ENCODE measurements around the gene RIMS4.

RIMS4 gene

DNA sequence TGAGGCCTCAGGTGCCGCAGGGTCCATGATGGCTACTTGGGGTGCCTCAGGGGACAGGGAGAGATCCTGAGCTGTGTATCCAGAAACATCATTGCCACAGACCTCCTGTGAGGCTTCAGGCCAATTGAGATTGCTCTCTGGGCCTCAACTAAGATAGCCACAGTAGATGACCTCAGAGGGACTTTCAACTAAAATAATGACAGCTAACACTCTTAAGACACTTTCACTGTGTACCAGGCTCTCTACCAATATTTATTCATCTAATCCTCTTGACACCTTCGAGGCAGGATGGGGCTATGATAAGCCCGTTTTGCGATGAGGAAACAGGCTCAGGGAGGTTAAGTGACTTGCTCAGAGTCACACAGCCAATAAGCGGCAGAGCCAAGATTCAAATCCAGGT lies 10.7 kb downstream of the RIMS4 start:
- H3K4me2 ChIP-seq (ENCODE audit: low read length) = no peak overlapping the region
- no peaks in the 10 kb centered on the region for H3K36me3 ChIP-seq (replicated peaks; ENCODE audit: low read depth, low read length)
- no peak overlapping the region for H3K9ac ChIP-seq (ENCODE audit: low read length)
- no peaks in the 10 kb centered on the region for H3K9me3 ChIP-seq (ENCODE audit: insufficient read depth, low read length)
- no peak overlapping the region for H2AFZ ChIP-seq (ENCODE audit: low read depth, low read length)
- no peak overlapping the region for H3K4me3 ChIP-seq (ENCODE audit: low read length)
- no peak overlapping the region for H3K27ac ChIP-seq (ENCODE audit: low read length)
- H3K4me1 ChIP-seq (ENCODE audit: low read length) = no peaks in the 10 kb centered on the region
- H3K79me2 ChIP-seq (ENCODE audit: low read length) = no peaks in the 10 kb centered on the region
- H4K20me1 ChIP-seq (ENCODE audit: insufficient read depth, low read length) = no peaks in the 10 kb centered on the region
- H3K27me3 ChIP-seq (ENCODE audit: low read depth, low read length) = peaks cover 53% of the 10 kb centered on the region
- TF ChIP-seq CTCF (IDR thresholded peaks at IDR 0.05; ENCODE audit: low read depth, low read length) (no peak), EZH2phosphoT487 (IDR thresholded peaks at IDR 0.05; ENCODE audit: low read depth) (no peak)

GRCh38 chr20:44796758-44797457 lies 13.4 kb downstream of the RIMS4 start:
- no peak overlapping the region for H3K4me2 ChIP-seq (ENCODE audit: low read length)
- TF ChIP-seq EZH2phosphoT487 (IDR thresholded peaks at IDR 0.05; ENCODE audit: low read depth) (no peak), CTCF (IDR thresholded peaks at IDR 0.05; ENCODE audit: low read depth, low read length) (no peak)
- no peaks in the 10 kb centered on the region for H4K20me1 ChIP-seq (ENCODE audit: insufficient read depth, low read length)
- no peak overlapping the region for H2AFZ ChIP-seq (ENCODE audit: low read depth, low read length)
- no peaks in the 10 kb centered on the region for H3K9me3 ChIP-seq (ENCODE audit: insufficient read depth, low read length)
- H3K36me3 ChIP-seq (replicated peaks; ENCODE audit: low read depth, low read length) = no peaks in the 10 kb centered on the region
- H3K4me1 ChIP-seq (ENCODE audit: low read length) = no peaks in the 10 kb centered on the region
- no peak overlapping the region for H3K9ac ChIP-seq (ENCODE audit: low read length)
- H3K27me3 ChIP-seq (ENCODE audit: low read depth, low read length) = peaks cover 27% of the 10 kb centered on the region
- no peaks in the 10 kb centered on the region for H3K79me2 ChIP-seq (ENCODE audit: low read length)
- H3K4me3 ChIP-seq (ENCODE audit: low read length) = no peak overlapping the region
- no peak overlapping the region for H3K27ac ChIP-seq (ENCODE audit: low read length)

DNA sequence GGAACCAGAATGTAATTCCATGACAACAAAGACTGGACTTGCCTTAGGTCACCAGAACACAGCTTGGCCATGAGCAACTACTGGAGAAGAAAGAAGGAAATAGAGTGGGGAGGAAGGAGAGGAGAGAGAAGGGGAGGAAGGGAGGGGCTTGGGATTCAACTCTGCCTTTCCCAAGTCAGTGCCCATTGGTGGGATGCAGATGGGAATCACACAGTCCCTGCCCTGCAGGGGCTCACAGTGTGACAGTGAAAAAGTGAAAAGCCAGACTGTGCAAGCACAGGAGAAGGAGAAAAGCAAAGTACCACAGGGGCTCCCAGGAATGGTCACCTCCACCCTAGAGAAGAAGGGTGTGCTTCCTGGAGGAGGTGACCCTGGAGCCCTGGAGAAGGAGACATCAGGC lies 14.0 kb downstream of the RIMS4 start:
- H4K20me1 ChIP-seq (ENCODE audit: insufficient read depth, low read length) = no peaks in the 10 kb centered on the region
- H3K4me1 ChIP-seq (ENCODE audit: low read length) = no peaks in the 10 kb centered on the region
- TF ChIP-seq CTCF (IDR thresholded peaks at IDR 0.05; ENCODE audit: low read depth, low read length) (no peak), EZH2phosphoT487 (IDR thresholded peaks at IDR 0.05; ENCODE audit: low read depth) (no peak)
- H3K4me3 ChIP-seq (ENCODE audit: low read length) = no peak overlapping the region
- peaks cover 28% of the 10 kb centered on the region for H3K27me3 ChIP-seq (ENCODE audit: low read depth, low read length)
- no peaks in the 10 kb centered on the region for H3K9me3 ChIP-seq (ENCODE audit: insufficient read depth, low read length)
- H3K4me2 ChIP-seq (ENCODE audit: low read length) = no peak overlapping the region
- H2AFZ ChIP-seq (ENCODE audit: low read depth, low read length) = no peak overlapping the region
- no peak overlapping the region for H3K27ac ChIP-seq (ENCODE audit: low read length)
- no peak overlapping the region for H3K9ac ChIP-seq (ENCODE audit: low read length)
- no peaks in the 10 kb centered on the region for H3K36me3 ChIP-seq (replicated peaks; ENCODE audit: low read depth, low read length)
- H3K79me2 ChIP-seq (ENCODE audit: low read length) = no peaks in the 10 kb centered on the region

- H3K27ac ChIP-seq (ENCODE audit: low read length) = no peak overlapping the region
- H2AFZ ChIP-seq (ENCODE audit: low read depth, low read length) = no peak overlapping the region
- H3K4me1 ChIP-seq (ENCODE audit: low read length) = no peaks in the 10 kb centered on the region
- no peak overlapping the region for H3K4me3 ChIP-seq (ENCODE audit: low read length)
- no peak overlapping the region for H3K4me2 ChIP-seq (ENCODE audit: low read length)
- no peaks in the 10 kb centered on the region for H4K20me1 ChIP-seq (ENCODE audit: insufficient read depth, low read length)
- no peak overlapping the region for H3K9ac ChIP-seq (ENCODE audit: low read length)
- H3K36me3 ChIP-seq (replicated peaks; ENCODE audit: low read depth, low read length) = no peaks in the 10 kb centered on the region
- peaks cover 30% of the 10 kb centered on the region for H3K27me3 ChIP-seq (ENCODE audit: low read depth, low read length)
- no peak for TF ChIP-seq CTCF (IDR thresholded peaks at IDR 0.05; ENCODE audit: low read depth, low read length)
- no peaks in the 10 kb centered on the region for H3K79me2 ChIP-seq (ENCODE audit: low read length)
- no peaks in the 10 kb centered on the region for H3K9me3 ChIP-seq (ENCODE audit: insufficient read depth, low read length)
Observed at GRCh38 chr20:44795836-44796235, 14.5 kb downstream of the RIMS4 start.

Measured in OCI-LY3 (cell line).